Cardiac fibroblast (primary cell): Measurements from ENCODE around the gene SLC30A3.

Experiments
- DNase-seq, 2 donors: peaks; one replicate each; pipeline versions ENCODE4 v3.0.0 to v3.0.0-alpha.2; 2010; ENCODE audit warnings: low read depth in 2 of 2
- H3K4me3 ChIP-seq, 2 donors: replicated peaks in 1 of 2; 1 replicate in 1 of 2; 2 replicates in 1 of 2; pipeline ENCODE4 v1.5.1; 2011; ENCODE audit warnings: low read depth in 2 of 2, low read length in 2 of 2, mild to moderate bottlenecking in 2 of 2, moderate library complexity in 1 of 2
- CTCF ChIP-seq: IDR thresholded peaks from one replicate; pipeline ENCODE4 v1.5.1; 2011; ENCODE audit warnings: low read depth, mild to moderate bottlenecking, low read length, inconsistent platforms

The SLC30A3 gene

GRCh38 chr2:27249159-27249890 is 13.5 kb downstream of the SLC30A3 start:
- DNase-seq: peak in 1 of 2 donors; percentile 30
- TF ChIP-seq CTCF: no peak
- H3K4me3 ChIP-seq: no peak overlapping the region

- no peak overlapping the region for H3K4me3 ChIP-seq
- DNase-seq: no peak
- TF ChIP-seq CTCF: no peak
These were observed 15.0 kb downstream of the SLC30A3 start for GRCh38 chr2:27247893-27248292.

- no peak for TF ChIP-seq CTCF
- no peak for DNase-seq
- H3K4me3 ChIP-seq: no peak overlapping the region
These were observed 17.2 kb downstream of the SLC30A3 start for GRCh38 chr2:27245626-27246025.

- DNase-seq: no peak
These were observed 17.7 kb downstream of the SLC30A3 start for GRCh38 chr2:27245116-27245515.

GRCh38 chr2:27243391-27244130 is 19.3 kb downstream of the SLC30A3 start:
- DNase-seq: peak in 1 of 2 donors; percentile 17
- no peak overlapping the region for H3K4me3 ChIP-seq
- no peak for TF ChIP-seq CTCF

More at GRCh38 chr2:27245116-27245515, 17.7 kb downstream of the SLC30A3 start:
- no peak overlapping the region for H3K4me3 ChIP-seq
- no peak for TF ChIP-seq CTCF

GRCh38 chr2:27242614-27242951 is 20.3 kb downstream of the SLC30A3 start:
- DNase-seq: no peak
- H3K4me3 ChIP-seq: no peak overlapping the region
- TF ChIP-seq CTCF: no peak
